GM19324 (cell line): ENCODE measurements around the gene CDC42BPA.
"Not testable (repeated sequence)": the region's sequence is repeated elsewhere in the genome, so short reads cannot be mapped to it uniquely, and the experiment has no call there.

Experiments
- ATAC-seq: cut with Tn5 transposase; IDR thresholded peaks from one replicate; pipeline ENCODE4 v1.9.1; 2021; ENCODE audit warnings: mild to moderate bottlenecking, moderate library complexity; ENCODE audit not compliant: unreplicated experiment, low FRiP score

CDC42BPA gene

DNA sequence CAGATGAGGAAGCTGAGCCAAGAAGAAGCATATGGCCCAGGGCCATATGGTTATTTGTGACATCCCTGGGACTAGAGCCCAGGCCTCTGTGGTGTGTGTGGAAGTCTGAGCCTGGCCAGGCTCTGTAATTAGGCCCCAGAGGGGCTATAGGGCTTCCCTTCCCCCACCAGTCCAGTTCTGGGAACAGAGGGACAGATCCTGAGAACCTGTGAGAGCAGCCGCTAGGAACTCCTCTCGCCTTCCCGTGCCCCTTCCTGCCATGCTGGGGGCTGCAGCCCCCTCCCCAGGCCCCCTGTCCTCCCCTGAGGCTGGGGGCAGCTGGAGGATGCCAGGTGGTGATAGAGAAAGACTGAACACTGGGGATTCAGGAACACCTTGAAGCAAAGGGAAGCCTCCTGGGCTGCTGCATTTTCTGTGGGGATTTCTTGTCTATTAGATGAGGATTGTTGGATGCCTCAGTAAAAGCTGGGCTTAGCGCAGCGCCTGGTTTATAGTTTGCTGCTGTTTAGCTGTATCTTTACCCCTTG is 344.9 kb downstream of the CDC42BPA start:
- no peak for ATAC-seq

GRCh38 chr1:226972931-226973330 is 345.4 kb downstream of the CDC42BPA start:
- ATAC-seq = no peak

DNA sequence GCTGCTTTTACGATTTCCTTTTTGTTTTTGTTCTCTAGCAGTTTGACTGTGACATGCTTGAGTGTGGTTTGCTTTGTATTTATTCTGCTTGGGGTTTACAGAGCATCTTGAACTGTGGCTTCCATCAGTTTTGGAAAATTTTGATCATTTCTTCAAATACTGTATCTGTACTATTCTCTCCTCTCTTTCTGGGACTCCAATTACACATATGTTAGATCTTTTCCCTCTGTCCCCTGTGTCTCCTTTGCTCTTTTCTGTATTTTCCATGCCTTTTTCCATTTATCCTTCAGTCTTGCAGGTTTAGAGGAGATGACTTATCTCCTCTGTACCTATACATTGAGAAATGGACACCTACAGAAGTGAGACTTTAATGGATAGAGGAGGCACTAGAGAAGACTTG is 346.5 kb downstream of the CDC42BPA start:
- no peak for ATAC-seq

DNA sequence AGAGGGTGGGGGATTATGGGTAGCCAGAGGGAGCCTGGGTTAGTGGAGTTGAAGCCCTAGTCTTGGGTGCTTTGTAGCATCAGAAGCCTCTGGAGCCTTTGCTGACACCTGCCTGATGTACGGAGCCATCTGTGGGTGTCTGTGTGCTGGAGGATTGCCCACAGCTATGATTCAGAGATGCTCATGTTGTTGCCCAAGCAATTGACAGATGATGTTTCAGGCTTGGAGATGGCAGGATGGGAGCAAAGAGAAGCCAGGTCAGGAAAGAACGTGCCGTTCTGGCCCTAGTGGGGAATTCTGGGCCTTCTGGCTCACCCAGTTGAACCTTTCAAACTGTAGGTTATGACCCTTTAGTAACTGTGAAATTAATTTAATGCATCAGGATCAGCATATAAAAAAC is 350.6 kb downstream of the CDC42BPA start:
- ATAC-seq = no peak

GRCh38 chr1:226966683-226967082 is 351.6 kb downstream of the CDC42BPA start:
- no peak for ATAC-seq

DNA sequence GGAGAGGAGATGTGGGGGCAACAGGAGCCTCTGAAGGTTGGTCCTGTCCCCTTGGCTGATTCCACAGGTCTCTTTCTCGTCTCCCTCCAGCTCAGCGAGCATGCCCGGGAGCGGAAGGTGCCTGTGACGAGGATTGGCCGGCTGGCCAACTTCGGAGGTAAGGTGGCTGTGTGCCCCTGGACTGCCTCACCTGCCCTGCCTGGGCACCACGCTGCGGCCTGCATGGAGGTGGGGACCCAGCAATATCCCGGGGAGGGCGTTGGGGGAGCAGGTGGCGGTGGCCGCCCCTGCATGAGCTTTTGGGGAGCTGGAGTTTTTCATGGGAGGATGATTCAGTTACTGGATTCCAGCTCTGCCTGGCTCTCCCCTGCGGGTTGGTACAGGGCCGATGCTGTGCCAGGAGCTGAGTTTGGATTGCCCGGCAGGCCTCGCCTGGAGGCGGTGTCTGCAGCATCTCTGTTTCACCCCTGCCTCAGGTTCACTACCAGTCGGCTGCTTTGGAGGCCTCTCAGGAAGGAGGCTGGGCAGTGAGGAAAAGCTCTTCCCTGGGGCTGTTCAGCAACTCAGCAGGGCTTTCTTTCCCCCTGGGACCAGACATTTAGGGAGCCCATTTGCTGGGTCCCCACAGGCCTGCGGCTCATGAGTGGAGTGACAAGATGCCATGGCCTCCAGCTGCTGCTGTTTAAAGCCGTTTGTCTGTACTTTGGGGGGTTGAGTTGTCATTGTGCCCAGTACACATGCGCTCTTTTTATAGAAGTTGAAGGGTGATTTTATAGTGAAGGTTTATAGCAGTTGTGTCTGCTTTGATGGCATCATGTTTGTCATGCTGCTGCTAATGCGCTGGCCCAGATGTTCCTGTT is 352.5 kb downstream of the CDC42BPA start:
- ATAC-seq = no peak

- no peak for ATAC-seq
Observed at GRCh38 chr1:226964611-226965486, 353.4 kb downstream of the CDC42BPA start.

GRCh38 chr1:226964068-226964425 is 354.2 kb downstream of the CDC42BPA start:
- no peak for ATAC-seq

GRCh38 chr1:226962421-226963391 is 355.6 kb downstream of the CDC42BPA start:
- ATAC-seq = no peak

DNA sequence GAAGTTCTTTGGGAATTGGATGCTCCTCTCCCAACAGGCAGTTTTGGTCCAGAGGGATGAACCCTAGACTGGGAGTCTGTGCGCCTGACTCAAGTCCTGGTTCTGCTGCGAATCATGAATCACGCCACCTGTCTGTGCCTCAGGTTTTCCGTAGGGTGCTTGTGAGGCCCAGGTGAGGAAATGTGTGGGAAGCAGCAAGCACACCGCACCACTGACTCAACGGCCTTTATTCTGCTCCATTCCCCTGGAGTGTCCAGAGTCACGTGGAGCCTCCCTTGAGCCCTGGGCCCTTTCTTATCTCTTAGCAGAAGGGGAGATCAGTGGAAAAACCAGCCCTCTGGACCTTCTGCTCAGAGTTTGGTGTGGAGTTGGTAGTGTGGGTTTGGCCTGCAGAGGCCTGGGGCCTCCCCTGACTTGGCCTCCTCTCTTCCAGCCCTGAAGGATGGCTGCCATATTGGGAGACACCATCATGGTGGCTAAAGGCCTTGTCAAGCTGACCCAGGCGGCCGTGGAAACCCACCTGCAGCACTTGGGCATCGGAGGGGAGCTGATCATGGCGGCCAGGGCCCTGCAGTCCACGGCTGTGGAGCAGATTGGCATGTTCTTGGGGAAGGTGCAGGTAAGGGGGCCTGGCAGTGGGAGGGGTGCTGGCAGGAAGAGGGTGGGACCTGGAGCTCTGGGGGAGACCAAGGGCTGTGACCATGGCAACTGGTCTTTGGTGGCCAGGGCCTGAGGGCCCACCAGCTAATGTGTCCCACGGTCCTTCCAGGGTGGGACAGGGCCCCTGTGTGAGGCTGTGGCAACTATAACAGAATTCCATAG is 357.1 kb downstream of the CDC42BPA start:
- ATAC-seq = no peak

DNA sequence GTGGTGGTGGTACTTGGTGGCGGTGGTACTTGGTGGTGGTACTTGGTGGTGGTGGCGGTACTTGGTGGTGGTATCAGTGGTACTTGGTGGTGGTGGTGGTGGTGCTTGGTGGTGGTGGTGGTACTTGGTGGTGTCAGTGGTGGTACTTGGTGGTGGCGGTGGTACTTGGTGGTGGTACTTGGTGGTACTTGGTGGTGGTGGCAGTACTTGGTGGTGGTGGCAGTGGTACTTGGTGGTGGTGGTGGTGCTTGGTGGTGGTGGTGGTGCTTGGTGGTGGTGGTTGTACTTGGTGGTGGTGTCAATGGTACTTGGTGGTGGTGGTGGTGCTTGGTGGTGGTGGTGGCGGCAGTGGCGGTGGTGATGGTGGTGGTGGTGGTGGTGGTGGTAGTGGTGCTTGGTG is 358.0 kb downstream of the CDC42BPA start:
- no peak for ATAC-seq

DNA sequence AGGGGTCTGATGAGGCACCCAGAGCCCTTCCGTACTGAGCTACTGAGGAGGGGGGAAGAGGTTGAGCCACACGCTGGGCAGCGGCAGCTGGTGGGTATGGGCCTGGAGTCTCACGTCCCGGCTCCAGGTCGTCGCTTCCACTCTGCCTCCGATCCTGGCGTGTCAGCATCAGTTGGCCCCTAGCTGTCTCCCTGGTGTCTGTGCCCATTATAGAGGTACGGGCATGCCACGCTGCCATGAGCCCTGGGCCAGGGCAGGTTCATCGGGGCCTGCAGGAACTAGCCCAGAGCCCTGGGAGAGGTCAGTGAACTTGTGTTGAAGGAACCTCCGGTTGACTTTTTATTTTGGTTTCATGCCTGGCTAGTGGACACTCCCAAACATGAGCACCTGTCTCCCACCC is 360.0 kb downstream of the CDC42BPA start:
- no peak for ATAC-seq

- no peak for ATAC-seq
Observed at GRCh38 chr1:226957714-226958113, 360.6 kb downstream of the CDC42BPA start.

DNA sequence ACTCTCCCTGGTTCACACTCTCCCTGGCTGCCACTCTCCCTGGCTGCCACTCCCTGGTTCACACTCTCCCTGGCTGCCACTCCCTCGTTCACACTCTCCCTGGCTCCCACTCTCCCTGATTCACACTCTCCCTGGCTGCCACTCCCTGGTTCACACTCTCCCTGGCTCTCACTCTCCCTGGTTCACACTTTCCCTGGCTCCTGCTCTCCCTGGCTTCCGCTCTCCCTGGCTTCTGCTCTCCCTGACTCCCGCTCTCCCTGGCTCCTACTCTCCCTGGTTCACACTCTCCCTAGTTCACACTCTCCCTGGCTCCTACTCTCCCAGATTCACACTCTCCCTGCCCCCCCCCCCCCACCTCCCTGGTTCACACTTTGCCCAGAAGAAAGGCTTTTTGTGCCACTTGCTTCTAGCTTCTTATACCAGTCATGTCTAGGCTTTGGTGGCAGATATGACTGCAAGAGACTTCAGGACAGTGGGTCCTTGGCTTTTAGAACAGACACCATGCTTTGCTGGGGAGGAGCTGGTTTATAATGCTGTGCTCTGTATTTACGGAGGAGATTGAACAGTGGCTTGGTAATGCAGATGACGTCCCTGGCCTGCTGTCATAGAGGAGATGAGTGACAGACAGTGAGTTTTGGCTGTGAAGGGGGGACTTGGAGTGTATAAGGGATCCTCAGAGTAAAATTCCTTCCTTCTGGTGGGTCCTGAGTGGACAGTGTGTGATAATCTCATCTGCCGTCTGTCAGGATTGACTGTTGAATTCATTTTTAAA is 361.2 kb downstream of the CDC42BPA start:
- ATAC-seq = no peak

DNA sequence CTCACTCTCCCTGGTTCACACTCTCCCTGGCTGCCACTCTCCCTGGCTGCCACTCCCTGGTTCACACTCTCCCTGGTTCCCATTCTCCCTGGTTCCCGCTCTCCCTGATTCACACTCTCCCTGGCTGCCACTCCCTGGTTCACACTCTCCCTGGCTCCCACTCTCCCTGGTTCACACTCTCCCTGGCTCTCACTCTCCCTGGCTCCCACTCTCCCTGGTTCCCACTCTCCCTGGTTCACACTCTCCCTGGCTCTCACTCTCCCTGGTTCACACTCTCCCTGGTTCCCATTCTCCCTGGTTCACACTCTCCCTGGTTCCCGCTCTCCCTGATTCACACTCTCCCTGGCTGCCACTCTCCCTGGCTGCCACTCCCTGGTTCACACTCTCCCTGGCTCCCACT is 362.4 kb downstream of the CDC42BPA start:
- ATAC-seq = not testable (repeated sequence)

- ATAC-seq = no peak
Observed at GRCh38 chr1:226954777-226955176, 363.5 kb downstream of the CDC42BPA start.

- no peak for ATAC-seq
Observed at GRCh38 chr1:226954337-226954736, 364.0 kb downstream of the CDC42BPA start.

DNA sequence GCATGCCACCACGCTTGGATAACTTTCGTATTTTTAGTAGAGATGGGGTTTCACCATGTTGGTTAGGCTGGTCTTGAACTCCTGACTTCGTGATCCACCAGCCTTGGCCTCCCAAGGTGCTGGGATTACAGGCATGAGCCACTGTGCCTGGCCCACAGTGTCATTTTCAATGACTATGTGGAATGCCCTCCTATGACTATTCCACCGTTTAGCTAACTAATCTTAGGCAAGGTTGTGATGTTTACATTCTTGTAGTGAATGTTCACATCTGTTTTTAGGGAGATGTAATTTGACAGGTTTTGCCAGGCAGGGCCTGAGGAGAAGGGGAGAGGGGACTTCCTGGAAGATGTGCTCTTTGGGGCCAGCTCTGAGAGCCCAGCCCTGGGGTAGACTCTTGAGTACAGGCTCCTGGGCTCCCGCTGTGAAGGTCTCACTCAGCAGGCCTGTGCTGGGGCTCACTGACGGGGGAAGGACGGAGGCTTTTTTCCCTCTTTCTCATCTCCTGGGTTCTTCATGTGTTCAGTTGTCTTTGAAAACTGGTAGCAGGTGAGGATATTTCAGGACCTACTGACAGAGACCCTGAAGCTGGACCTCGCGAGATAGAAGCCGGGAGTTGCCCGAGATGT is 365.0 kb downstream of the CDC42BPA start:
- ATAC-seq = no peak
